SK-N-SH (cell line): Measurements from ENCODE around the gene FAT1. TPM values are rescaled to one million over a fixed set of nuclear protein-coding genes. Genes with fewer than 3 reads are reported as not detected.

Experiments used
- CTCF ChIA-PET: fragments of 300-600, 350-600 bp; formaldehyde crosslinking; extraction: SDS; loops from one replicate; lab custom pipeline; 2021; lab: Yijun Ruan, JAX
- POLR2A ChIA-PET: fragments of 350-600 bp; sonication (Branson Sonifier 250); formaldehyde crosslinking; extraction: SDS; loops from one replicate; lab custom pipeline; 2020; ENCODE audit warnings: antibody characterized with exemption, inconsistent platforms; lab: Yijun Ruan, JAX
- DNase-seq: peaks from one replicate; pipeline ENCODE4 v3.0.0; 2012
- H2AFZ ChIP-seq: fragments of 200-600 bp; sonication (generic); 2 replicates; pipeline ENCODE4 v1.8.1; 2016; ENCODE audit warnings: antibody characterized with exemption, mild to moderate bottlenecking, low read depth
- H3F3A ChIP-seq: fragments of 200-600 bp; sonication (generic); replicated peaks from 2 replicates; pipeline ENCODE3; 2016; ENCODE audit warnings: antibody characterized with exemption, mild to moderate bottlenecking; ENCODE audit not compliant: insufficient read depth
- H3K27ac ChIP-seq, 2 experiments: fragments of 200-500 bp in 1 of 2; fragments of 200-600 bp in 1 of 2; sonication (Bioruptor generic) in 1 of 2; sonication (generic), shearing (Covaris generic) in 1 of 2; 2 replicates each; pipeline versions ENCODE4 v1.5.1 to v1.6.1; 2014 to 2016; ENCODE audit warnings: low read depth in 2 of 2, inconsistent platforms in 1 of 2, low read length in 1 of 2, mild to moderate bottlenecking in 1 of 2, mixed read lengths in 1 of 2
- H3K27me3 ChIP-seq: fragments of 200-600 bp; sonication (generic), shearing (Covaris generic); 2 replicates; pipeline ENCODE4 v1.6.1; 2016; ENCODE audit warnings: mixed run types; ENCODE audit not compliant: insufficient read depth
- H3K36me3 ChIP-seq, 2 experiments: fragments of 200-500 bp in 1 of 2; fragments of 200-600 bp in 1 of 2; sonication (Bioruptor generic) in 1 of 2; sonication (generic) in 1 of 2; replicated peaks in 1 of 2; 2 replicates each; pipeline versions ENCODE3 to v1.5.1; 2014 to 2016; ENCODE audit warnings: low read length in 1 of 2, mild to moderate bottlenecking in 1 of 2; ENCODE audit not compliant: insufficient read depth in 2 of 2, control insufficient read depth in 1 of 2
- H3K4me1 ChIP-seq, 2 experiments: fragments of 200-500 bp in 1 of 2; fragments of 200-600 bp in 1 of 2; sonication (Bioruptor generic) in 1 of 2; sonication (generic), shearing (Covaris generic) in 1 of 2; 2 replicates each; pipeline versions ENCODE4 v1.5.1 to v1.6.1; 2014 to 2016; ENCODE audit warnings: low read depth in 1 of 2, low read length in 1 of 2, mixed run types in 1 of 2; ENCODE audit not compliant: insufficient read depth in 2 of 2, control insufficient read depth in 1 of 2
- H3K4me2 ChIP-seq: fragments of 200-600 bp; sonication (generic), shearing (Covaris generic); 2 replicates; pipeline ENCODE4 v1.6.1; 2017; ENCODE audit warnings: mixed run types
- H3K4me3 ChIP-seq, 2 experiments: fragments of 200-500 bp in 1 of 2; fragments of 200-600 bp in 1 of 2; sonication (Bioruptor generic) in 1 of 2; sonication (generic), shearing (Covaris generic) in 1 of 2; 2 replicates each; pipeline versions ENCODE4 v1.5.1 to v1.8.1; 2014 to 2016; ENCODE audit warnings: low read depth in 2 of 2, inconsistent platforms in 1 of 2, low read length in 1 of 2, mild to moderate bottlenecking in 1 of 2, mixed read lengths in 1 of 2, moderate library complexity in 1 of 2
- H3K79me2 ChIP-seq: fragments of 200-600 bp; sonication (generic); 2 replicates; pipeline ENCODE4 v1.8.1; 2017; ENCODE audit warnings: mild to moderate bottlenecking; ENCODE audit not compliant: insufficient read depth
- H3K9ac ChIP-seq: fragments of 200-600 bp; sonication (generic); 2 replicates; pipeline ENCODE4 v1.6.1; 2017; ENCODE audit warnings: mixed run types
- H3K9me2 ChIP-seq: fragments of 200-600 bp; sonication (generic); 2 replicates; pipeline ENCODE4 v1.6.1; 2017; ENCODE audit warnings: mixed run types
- H3K9me3 ChIP-seq: fragments of 200-600 bp; sonication (generic); 2 replicates; pipeline ENCODE4 v1.6.1; 2017; ENCODE audit warnings: mixed run types, mild to moderate bottlenecking, moderate library complexity
- H4K20me1 ChIP-seq: fragments of 200-600 bp; sonication (generic); 2 replicates; pipeline ENCODE4 v1.6.1; 2017; ENCODE audit warnings: mild to moderate bottlenecking, mixed run types; ENCODE audit not compliant: insufficient read depth
- FOSL2 ChIP-seq: IDR thresholded peaks from 2 replicates; pipeline ENCODE4 v1.4.0; 2012; ENCODE audit warnings: low read depth, mild to moderate bottlenecking, moderate library complexity, borderline replicate concordance
- FOXJ3 ChIP-seq: sonication (generic); formaldehyde crosslinking; IDR thresholded peaks from 2 replicates; pipeline ENCODE4 v1.5.1; 2020; ENCODE audit warnings: mild to moderate bottlenecking, missing genetic modification reagents
- GABPA ChIP-seq: IDR thresholded peaks from 2 replicates; pipeline ENCODE4 v1.4.0; 2012; ENCODE audit warnings: low read depth, mild to moderate bottlenecking
- MXI1 ChIP-seq: IDR thresholded peaks from 2 replicates; pipeline ENCODE4 v1.6.1; 2012; ENCODE audit warnings: mild to moderate bottlenecking, low read depth, low read length, improper control_type of control experiment
- NRF1 ChIP-seq: IDR thresholded peaks from 2 replicates; pipeline ENCODE4 v1.6.1; 2012; ENCODE audit warnings: low read depth, mild to moderate bottlenecking, low read length
- RAD21 ChIP-seq: IDR thresholded peaks from 2 replicates; pipeline ENCODE4 v1.6.1; 2012; ENCODE audit warnings: mild to moderate bottlenecking, low read length
- RCOR1 ChIP-seq: fragments of 150-350 bp; IDR thresholded peaks from 2 replicates; pipeline ENCODE4 v1.6.1; 2017; ENCODE audit warnings: antibody characterized with exemption, low read length
- RFX5 ChIP-seq: IDR thresholded peaks from 2 replicates; pipeline ENCODE4 v1.6.1; 2012; ENCODE audit warnings: mild to moderate bottlenecking, improper control_type of control experiment, low read length
- SIN3A ChIP-seq: IDR thresholded peaks from 2 replicates; pipeline ENCODE4 v1.6.1; 2012; ENCODE audit warnings: low read depth, mild to moderate bottlenecking, low read length, moderate library complexity, borderline replicate concordance
- WGBS: methylation state at CpG from one replicate; pipeline ENCODE4 v1.1.6; 2017; ENCODE audit warnings: low lambda C conversion rate; 5-methylcytosine and 5-hydroxymethylcytosine counted together
- polyA plus RNA-seq, 3 experiments: library from polyadenylated mRNA; depleted of rRNA; stranded (reverse); fragments of >200 nt; gene quantifications; 2 replicates each; pipeline ENCODE4 v1.2.3, GENCODE V29; 2012
- TF ChIP-seq, protein P1 (sequence below): IDR thresholded peaks from 2 replicates; pipeline ENCODE4 v1.6.1; 2012; ENCODE audit warnings: mild to moderate bottlenecking, low read depth, low read length, moderate library complexity
- TF ChIP-seq, protein P2 (sequence below): fragments of 150-350 bp; IDR thresholded peaks from 2 replicates; pipeline ENCODE4 v1.6.1; 2017; ENCODE audit warnings: antibody characterized with exemption, low read length, low read depth, borderline replicate concordance
- TF ChIP-seq, protein P3 (sequence below): fragments of 150-350 bp; IDR thresholded peaks from 2 replicates; pipeline ENCODE4 v1.6.1; 2016; ENCODE audit warnings: mild to moderate bottlenecking, low read depth, low read length
- TF ChIP-seq, protein P4 (sequence below): IDR thresholded peaks from 2 replicates; pipeline ENCODE4 v1.4.0; 2012; ENCODE audit warnings: low read depth
- TF ChIP-seq, protein P5 (sequence below): IDR thresholded peaks from 2 replicates; pipeline ENCODE4 v1.4.0; 2012; ENCODE audit warnings: low read depth, borderline replicate concordance

Gene FAT1
- polyA plus RNA-seq, 1 of the 3 experiments (the other 2 are of a cell fraction) = 41.3 TPM

DNA sequence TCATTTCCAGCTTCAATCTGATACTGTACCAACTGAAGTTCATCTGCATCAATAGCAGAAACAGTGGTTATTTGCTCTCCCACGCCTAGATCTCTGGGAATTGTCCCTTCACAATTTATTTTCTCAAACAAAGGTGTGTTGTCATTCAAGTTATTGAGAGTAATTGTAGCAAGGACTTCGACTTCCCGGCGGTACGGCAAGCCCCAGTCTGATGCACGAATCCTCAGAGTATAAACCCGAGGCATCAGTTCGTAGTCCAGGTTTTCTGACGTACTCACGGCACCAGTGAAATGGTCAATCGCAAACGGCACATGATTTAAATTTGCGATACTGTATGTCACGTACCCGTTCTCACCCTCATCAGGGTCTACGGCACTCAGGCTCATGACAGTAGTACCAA lies 15.7 kb downstream of the FAT1 start:
- Histone ChIP-seq H3K4me2 (no peak overlapping the region), H3K4me3 (no peak overlapping the region), H4K20me1 (peaks cover 19% of the 10 kb centered on the region; the same call in 1 of the 2 replicates), H3K9ac (no peak overlapping the region), H3K9me3 (no peaks in the 10 kb centered on the region), H3K4me1 (no peaks in the 10 kb centered on the region; a peak in 1 of 4 replicates), H3K27me3 (no peaks in the 10 kb centered on the region; the same call in 1 of the 2 replicates), H3K9me2 (no peaks in the 10 kb centered on the region), H3F3A (no peaks in the 10 kb centered on the region), H3K36me3 (peaks cover 5 to 11% of the 10 kb centered on the region in 2 experiments), H3K27ac (no peak overlapping the region), H2AFZ (no peak overlapping the region), H3K79me2 (peaks cover 98% of the 10 kb centered on the region)
- ChIA-PET CTCF (interaction anchor here (1.3 kb wide), 1 partner anchor 12 kb away, joined by 4 read pairs; no protein-coding TSS in a partner anchor), POLR2A (no interaction called here)
- DNase-seq = no peak
- TF ChIP-seq, protein P1, sequence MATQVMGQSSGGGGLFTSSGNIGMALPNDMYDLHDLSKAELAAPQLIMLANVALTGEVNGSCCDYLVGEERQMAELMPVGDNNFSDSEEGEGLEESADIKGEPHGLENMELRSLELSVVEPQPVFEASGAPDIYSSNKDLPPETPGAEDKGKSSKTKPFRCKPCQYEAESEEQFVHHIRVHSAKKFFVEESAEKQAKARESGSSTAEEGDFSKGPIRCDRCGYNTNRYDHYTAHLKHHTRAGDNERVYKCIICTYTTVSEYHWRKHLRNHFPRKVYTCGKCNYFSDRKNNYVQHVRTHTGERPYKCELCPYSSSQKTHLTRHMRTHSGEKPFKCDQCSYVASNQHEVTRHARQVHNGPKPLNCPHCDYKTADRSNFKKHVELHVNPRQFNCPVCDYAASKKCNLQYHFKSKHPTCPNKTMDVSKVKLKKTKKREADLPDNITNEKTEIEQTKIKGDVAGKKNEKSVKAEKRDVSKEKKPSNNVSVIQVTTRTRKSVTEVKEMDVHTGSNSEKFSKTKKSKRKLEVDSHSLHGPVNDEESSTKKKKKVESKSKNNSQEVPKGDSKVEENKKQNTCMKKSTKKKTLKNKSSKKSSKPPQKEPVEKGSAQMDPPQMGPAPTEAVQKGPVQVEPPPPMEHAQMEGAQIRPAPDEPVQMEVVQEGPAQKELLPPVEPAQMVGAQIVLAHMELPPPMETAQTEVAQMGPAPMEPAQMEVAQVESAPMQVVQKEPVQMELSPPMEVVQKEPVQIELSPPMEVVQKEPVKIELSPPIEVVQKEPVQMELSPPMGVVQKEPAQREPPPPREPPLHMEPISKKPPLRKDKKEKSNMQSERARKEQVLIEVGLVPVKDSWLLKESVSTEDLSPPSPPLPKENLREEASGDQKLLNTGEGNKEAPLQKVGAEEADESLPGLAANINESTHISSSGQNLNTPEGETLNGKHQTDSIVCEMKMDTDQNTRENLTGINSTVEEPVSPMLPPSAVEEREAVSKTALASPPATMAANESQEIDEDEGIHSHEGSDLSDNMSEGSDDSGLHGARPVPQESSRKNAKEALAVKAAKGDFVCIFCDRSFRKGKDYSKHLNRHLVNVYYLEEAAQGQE = no peak
- TF ChIP-seq, protein P2, sequence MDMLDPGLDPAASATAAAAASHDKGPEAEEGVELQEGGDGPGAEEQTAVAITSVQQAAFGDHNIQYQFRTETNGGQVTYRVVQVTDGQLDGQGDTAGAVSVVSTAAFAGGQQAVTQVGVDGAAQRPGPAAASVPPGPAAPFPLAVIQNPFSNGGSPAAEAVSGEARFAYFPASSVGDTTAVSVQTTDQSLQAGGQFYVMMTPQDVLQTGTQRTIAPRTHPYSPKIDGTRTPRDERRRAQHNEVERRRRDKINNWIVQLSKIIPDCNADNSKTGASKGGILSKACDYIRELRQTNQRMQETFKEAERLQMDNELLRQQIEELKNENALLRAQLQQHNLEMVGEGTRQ = no peak
- no peak for TF ChIP-seq FOXJ3
- TF ChIP-seq, protein P3, sequence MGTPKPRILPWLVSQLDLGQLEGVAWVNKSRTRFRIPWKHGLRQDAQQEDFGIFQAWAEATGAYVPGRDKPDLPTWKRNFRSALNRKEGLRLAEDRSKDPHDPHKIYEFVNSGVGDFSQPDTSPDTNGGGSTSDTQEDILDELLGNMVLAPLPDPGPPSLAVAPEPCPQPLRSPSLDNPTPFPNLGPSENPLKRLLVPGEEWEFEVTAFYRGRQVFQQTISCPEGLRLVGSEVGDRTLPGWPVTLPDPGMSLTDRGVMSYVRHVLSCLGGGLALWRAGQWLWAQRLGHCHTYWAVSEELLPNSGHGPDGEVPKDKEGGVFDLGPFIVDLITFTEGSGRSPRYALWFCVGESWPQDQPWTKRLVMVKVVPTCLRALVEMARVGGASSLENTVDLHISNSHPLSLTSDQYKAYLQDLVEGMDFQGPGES = no peak
- TF ChIP-seq NRF1 = no peak
- no peak for TF ChIP-seq RCOR1
- no peak for TF ChIP-seq RFX5
- TF ChIP-seq GABPA = no peak
- TF ChIP-seq, protein P4, sequence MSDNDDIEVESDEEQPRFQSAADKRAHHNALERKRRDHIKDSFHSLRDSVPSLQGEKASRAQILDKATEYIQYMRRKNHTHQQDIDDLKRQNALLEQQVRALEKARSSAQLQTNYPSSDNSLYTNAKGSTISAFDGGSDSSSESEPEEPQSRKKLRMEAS = no peak
- TF ChIP-seq RAD21 = no peak
- TF ChIP-seq, protein P5, sequence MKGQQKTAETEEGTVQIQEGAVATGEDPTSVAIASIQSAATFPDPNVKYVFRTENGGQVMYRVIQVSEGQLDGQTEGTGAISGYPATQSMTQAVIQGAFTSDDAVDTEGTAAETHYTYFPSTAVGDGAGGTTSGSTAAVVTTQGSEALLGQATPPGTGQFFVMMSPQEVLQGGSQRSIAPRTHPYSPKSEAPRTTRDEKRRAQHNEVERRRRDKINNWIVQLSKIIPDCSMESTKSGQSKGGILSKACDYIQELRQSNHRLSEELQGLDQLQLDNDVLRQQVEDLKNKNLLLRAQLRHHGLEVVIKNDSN = no peak
- no peak for TF ChIP-seq MXI1
- no peak for TF ChIP-seq SIN3A
- no peak for TF ChIP-seq FOSL2
- 76% methylated on average over 16 of the region's 16 CpGs for WGBS
